Measurements from ENCODE around the gene TRAPPC11.
A peak's percentile ranks its signal among the peaks of the same experiment; 100 is the strongest.

DNA sequence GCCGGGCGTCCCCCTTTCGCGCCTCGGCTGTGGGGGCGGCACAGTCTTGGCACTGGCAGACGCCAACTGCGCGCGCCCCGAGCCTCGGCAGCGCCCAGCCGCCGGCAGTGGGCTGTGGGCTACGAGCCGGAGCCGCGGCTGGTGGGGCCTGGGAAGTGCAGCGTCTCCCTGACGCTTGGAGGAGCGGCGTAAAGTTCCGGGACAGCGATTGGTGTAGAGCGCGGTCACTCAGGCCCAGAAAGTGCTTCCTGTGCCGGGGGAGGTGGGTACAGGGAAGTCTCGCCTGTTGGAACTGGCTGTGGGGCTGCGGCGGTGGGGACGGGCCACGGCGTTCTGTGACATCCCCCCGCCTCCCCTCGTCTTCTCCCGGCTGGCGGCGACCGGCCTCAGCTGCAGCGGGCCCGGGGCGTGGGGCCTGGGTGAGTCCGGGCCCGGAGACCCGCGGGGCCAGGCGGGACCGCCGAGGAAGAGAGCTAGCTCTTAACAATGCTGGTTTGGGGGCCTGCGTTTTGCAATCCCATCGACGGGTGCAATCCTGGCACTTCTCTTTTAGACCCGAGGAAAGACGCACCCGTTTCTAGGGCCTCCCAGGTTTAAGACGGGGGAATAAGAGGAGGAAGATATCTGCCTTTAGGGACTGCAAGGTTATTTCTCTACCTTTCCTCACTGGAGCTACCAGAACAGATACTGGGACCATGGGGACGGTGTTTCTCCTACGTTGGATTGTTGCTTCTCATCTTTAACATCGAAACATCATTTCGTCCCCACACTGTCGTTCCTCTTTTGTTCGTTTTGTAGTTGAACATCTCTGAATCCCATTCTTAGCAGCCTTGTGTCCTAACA, at the start of gene TRAPPC11, which contains the start of gene RWDD4:
- TF ChIP-seq, protein P1, sequence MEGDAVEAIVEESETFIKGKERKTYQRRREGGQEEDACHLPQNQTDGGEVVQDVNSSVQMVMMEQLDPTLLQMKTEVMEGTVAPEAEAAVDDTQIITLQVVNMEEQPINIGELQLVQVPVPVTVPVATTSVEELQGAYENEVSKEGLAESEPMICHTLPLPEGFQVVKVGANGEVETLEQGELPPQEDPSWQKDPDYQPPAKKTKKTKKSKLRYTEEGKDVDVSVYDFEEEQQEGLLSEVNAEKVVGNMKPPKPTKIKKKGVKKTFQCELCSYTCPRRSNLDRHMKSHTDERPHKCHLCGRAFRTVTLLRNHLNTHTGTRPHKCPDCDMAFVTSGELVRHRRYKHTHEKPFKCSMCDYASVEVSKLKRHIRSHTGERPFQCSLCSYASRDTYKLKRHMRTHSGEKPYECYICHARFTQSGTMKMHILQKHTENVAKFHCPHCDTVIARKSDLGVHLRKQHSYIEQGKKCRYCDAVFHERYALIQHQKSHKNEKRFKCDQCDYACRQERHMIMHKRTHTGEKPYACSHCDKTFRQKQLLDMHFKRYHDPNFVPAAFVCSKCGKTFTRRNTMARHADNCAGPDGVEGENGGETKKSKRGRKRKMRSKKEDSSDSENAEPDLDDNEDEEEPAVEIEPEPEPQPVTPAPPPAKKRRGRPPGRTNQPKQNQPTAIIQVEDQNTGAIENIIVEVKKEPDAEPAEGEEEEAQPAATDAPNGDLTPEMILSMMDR (IDR thresholded peaks at IDR 0.05): peak in 4 of 5 experiments; percentile 16 to 87 (median 54)
- peak; percentile 86 to 95 for TF ChIP-seq POLR2A (IDR thresholded peaks at IDR 0.05)
